Stimulated activated CD4-positive, alpha-beta T cell treated with anti-CD3 and anti-CD28 coated beads, Interleukin-12 subunit alpha, Interleukin-12 subunit beta, amount 100 ng/mL, for 48 hours (primary cell): ENCODE measurements around the gene PCGF3.
"Not testable (repeated sequence)": the region's sequence is repeated elsewhere in the genome, so short reads cannot be mapped to it uniquely, and the experiment has no call there.

ENCODE experiments used
- DNase-seq, 3 donors: peaks; one replicate each; pipeline ENCODE4 v3.0.0-alpha.2; 2020; ENCODE audit warnings: low read depth in 2 of 3, low spot score in 1 of 3

PCGF3 gene

GRCh38 chr4:667545-667925 lies 38.1 kb upstream of the PCGF3 start:
- no peak for DNase-seq

DNA sequence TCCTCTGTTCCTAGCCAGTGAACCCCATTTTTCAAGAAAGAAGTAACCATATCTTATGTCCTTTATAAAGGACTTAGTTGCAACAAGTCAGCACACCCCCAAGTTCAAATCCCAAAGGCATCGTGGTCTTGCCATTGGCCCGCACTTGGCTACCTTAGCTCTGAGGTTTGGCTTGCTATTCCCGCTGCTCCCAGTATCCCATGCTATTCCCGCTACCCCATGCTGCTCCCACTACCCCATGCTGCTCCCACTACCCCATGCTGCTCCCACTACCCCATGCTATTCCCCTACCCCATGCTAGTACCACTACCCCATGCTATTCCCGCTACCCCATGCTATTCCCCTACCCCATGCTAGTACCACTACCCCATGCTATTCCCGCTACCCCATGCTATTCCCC lies 37.4 kb upstream of the PCGF3 start:
- not testable (repeated sequence) for DNase-seq

DNA sequence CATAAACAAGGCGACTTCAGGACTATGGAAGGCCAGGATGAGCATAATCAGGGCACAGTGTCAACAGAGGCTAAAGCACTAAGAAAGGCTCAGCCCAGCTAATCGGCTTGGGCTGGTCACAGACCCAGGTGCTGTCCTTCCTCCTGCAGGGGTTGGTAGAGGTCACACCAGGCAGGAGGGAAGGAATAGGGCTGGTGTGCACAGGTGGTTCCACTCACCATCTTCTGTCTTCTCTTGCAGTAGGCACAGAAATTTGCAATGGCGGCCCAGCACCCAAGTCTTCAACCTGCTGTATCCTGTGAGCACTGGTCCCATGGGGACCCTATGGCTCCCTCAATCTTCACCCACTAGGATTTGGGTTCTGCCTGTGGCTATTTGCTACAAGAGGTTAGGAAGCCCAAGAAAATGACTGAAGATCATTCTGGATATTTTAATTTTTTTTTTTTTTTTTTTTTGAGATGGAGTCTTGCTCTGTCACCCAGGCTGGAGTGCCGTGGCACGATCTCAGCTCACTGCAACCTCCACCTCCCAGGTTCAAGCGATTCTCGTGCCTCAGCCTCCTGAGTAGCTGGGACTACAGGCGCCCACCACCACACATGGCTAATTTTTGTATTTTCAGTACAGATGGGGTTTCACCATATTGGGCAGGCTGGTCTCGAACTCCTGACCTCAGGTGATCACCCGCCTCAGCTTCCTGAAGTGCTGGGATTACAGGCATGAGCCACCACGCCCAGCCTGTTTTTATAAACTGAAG lies 35.6 kb upstream of the PCGF3 start:
- DNase-seq = not testable (repeated sequence)

DNA sequence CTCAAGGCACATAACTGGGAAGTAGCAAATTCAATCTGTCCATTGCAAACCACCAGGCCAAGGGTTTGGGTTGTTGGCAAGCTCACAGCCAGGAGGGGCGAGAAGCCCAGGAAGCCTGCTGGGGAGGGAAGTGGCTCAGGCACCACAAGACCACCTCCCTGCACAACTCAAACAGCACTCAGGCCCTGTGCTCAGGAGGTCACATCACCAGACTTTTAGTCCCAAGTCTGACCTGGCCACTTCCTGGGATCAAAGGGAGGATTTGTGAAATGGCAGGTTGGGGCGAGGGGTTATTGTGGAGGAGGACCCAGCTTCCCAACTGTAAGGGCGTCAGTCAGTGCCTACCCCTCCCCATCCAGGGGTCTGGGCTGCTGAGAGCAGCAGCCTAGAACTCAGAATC lies 33.9 kb upstream of the PCGF3 start:
- no peak for DNase-seq

DNA sequence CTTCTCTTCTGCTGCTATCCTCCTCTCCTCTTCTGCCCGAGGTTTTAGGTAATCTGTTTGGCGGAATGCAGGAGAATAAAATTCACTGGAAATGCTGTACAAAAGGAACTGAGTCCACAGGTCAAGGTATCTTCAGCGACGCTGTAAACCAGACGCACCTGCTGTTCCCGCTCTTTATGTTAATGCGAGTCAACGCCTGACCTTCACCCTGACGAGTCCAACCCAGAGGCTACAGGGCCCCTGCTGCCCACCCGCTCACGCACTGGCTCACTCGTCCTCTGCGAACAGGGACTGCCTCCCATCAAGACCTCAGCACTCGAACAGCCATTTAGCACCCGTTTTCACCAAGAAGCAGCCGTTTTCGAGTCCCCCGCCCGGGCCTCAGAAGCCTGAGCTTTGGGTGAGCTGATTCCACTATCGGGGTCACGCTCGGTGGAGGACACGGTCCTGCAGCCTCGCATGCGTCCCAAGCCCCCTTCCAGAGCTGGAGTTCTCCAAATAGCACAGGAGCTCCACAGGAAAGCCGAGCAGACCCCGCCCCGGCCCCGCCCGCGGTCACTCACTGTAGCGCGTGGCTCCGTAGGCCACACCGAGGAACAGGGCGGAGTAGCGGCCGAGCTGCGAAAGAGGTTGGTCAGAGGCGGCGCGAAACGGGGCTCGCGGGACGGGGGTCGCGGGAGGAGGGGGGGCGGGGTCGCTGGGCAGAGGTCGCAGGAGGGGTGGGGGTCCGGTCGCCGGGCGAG lies 32.1 kb upstream of the PCGF3 start:
- no peak for DNase-seq

- DNase-seq = peak; percentile 94 to 97 (median 95)
These were observed 31.2 kb upstream of the PCGF3 start, which contains the start of the genes ATP5ME and MYL5 for GRCh38 chr4:674172-675035. Gene ATP5ME (minus strand): TSS chr4:674276. CDS start chr4:674247, 29 bp downstream. Gene MYL5 (plus strand): TSS chr4:674542. CDS start chr4:678027, 3,485 bp downstream.

DNA sequence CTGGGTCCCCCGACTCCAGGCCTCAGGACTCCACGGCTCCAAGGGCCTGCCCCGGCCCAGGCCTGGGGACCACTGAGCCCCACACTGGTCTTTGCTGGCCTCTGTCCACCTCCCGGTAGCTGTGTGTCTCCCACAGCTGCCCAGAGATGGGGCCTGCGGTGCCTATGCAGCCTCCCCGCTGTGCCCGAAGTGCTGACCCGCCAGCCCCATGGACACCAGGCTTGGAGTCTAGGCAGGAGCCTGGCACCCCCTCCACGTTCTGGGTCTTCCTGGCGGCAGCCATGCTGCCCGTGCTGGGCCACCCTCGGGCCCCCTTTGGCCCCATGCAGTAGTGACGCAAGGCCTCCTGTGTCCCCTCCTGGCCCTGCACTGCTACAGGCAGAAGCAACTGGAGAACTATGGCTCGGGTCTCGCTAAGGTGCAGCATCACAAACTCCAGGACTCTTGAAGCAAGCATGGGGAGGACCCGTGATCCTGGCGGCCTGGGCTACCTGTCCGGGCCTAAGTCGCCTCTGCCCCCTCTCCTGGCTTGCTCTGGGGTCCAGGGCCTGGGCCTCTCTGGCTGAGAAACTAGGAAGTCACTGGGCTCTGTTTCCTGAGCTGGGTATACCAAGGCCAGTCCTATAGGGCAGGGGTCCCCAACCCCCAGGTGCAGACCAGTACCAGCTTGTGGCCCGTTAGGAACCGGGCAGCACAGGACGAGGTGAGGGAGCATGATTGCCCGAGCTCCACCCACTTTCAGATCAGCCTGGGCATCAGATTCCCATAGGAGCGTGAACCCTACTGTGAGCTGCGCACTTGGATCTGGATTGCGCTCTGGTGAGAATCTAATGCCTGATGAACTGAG lies 30.4 kb upstream of the PCGF3 start:
- no peak for DNase-seq

DNA sequence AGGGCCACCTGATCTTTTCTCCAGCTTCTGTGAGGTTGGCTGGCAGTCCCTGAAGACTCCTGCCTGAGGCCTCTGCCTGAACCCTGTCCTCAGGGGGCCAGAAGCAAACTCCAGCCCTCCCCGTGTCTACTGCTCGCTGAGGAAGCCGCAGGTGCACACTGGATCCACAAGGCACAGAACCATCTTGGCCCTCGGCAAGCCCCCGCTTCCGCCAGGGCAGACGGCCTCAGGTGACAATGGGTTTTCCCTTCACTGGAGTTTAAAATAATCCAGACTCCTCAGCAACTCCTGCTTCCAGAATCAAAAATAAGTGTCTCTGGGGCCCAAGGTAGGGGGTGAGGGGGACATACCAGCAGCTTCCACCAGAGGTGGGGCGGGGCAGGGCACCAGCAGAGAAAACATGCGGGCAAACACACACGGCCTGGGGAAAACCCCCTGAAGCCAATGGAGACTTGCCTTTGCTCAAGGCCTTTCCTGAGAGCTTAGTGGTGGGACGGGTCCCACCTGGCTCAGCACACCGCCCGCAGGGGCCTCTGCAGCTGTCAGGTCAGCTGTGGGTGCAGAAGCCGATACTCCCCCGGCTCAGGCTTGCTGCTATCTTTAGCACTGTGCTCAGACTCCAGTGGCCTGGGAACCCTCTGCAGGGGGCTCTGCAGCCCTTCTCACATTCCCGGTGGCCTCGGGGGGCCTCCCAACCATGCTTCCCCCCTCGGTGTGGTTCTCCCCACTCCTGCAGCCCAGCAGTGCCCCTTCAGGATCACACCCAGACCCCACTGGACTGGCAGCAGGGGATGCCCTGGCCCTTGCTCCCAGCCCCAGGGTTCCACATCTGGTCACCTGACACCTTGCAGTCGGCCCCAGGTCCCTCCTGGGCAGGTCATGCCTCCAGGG lies 29.4 kb upstream of the PCGF3 start:
- DNase-seq = no peak

- no peak for DNase-seq
These were observed 28.8 kb upstream of the PCGF3 start for GRCh38 chr4:676871-677235.

- no peak for DNase-seq
These were observed 28.0 kb upstream of the PCGF3 start for GRCh38 chr4:677431-678293.

DNA sequence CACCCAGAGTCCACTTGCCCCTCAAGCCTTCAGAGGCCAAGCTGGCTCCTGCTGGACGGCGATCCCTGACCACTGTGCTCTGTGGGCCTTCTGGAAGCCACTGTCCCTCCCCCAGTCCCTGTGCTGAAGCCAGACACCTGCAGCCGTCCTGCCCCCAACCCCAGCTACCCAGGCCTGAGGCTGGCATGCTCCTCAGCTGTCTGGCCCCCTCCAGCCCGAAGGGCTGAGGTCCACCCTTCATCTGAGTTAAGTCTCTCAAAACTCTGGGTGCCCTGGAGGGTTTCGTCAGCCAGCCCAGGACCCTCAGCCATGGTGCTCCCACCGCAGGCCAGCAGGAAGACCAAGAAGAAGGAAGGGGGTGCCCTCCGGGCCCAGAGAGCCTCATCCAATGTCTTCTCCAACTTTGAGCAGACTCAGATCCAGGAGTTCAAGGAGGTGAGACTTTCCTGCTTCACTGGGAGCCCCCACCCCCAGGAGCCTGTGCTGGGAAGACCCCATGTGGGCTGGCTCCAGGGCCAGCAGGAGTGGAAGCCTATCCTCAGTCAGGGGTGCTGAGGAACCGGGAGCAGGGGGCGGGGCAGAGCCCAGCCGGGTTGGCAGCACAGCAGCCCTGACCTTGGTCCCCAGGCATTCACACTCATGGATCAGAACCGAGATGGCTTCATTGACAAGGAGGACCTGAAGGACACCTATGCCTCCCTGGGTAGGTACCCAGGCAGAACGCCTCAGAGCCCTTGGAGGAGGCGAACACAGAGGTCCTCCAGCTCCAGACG lies 27.1 kb upstream of the PCGF3 start:
- no peak for DNase-seq

GRCh38 chr4:679104-679481 lies 26.5 kb upstream of the PCGF3 start:
- DNase-seq = no peak

GRCh38 chr4:679629-680028 lies 26.0 kb upstream of the PCGF3 start:
- no peak for DNase-seq

- DNase-seq = no peak
These were observed 25.5 kb upstream of the PCGF3 start for GRCh38 chr4:680091-680490.

- no peak for DNase-seq
These were observed 25.1 kb upstream of the PCGF3 start for GRCh38 chr4:680551-680927.

DNA sequence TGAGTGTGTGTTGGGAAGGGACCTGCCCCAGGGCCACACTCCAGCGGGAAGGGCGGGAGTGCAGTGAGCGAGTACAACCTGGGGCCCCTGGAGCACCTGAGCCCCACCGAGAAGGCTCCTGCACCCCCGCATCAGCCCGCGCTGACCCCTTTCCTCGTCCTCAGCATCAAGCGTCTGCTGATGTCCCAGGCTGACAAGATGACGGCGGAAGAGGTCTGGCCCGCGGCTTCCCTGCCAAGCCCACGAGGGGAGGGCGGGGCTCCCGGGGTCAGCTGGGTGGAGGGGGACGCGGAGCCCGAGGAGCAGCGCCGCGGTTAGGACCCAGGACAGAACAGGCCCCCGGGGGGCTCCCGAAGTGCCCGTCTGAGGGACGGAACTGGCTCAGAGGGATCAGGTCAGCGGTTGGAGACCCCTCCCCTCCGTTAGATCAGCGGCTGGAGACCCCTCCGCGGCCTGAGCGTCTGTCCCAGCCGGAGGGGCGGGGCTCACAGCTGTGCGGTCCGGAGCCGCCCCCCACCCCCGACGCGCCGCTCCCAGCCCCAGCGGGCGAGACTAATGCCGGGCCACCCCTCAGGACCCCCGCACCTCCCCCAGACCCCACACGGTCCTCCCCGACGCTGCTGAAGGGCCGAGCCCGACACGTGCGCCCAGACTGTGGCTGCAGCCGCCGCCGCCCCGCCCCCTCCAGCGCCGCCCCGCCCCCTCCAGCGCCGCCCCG lies 24.5 kb upstream of the PCGF3 start:
- no peak for DNase-seq

DNA sequence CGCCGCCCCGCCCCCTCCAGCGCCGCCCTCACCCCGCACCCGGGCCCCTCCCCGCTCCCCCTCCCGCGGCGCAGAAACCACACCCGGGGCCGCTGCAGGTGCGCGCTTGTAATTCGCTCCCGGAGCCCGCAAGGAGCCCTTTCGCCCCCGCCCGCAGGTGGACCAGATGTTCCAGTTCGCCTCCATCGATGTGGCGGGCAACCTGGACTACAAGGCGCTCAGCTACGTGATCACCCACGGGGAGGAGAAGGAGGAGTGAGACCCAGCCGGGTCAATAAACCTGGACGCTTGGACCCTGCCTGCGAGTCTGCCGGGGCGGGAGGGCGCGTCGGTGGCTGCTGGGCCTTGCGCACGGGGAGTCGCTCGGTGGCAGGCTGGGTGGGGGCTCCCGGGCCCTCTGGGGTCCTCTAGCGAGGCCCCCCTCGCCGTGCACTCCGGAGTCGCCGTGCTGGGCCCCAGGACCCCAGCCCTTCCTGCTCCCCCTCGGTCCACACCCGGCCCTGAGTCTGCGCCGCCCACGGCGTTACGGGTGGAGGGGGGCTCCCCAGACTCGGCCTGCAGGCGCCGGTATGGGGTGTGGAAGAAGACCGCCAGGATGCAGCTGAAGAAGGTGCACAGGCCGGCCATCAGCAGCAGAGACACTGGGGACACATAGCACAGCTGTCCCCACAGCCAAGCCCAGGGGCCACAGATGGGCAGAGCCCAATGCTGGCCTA lies 23.7 kb upstream of the PCGF3 start:
- DNase-seq = no peak
